Measurements from ENCODE around the gene EML3. TPM values are rescaled to one million over a fixed set of nuclear protein-coding genes. Genes with fewer than 3 reads are reported as not detected.
"Not testable (repeated sequence)": the region's sequence is repeated elsewhere in the genome, so short reads cannot be mapped to it uniquely, and the experiment has no call there.

EML3 gene
- total RNA-seq, 1 donor from 2014 or later = 4.0 TPM

GRCh38 chr11:62565100-62565802 is 47.3 kb downstream of the EML3 start:
- Mint-ChIP-seq H3K4me3 (no peak overlapping the region), H3K9me3 (no peaks in the 10 kb centered on the region), H3K27me3 (ENCODE audit: insufficient read depth, low read depth) (peaks cover 2% of the 10 kb centered on the region), H3K36me3 (peaks cover 41% of the 10 kb centered on the region), H3K27ac (no peak overlapping the region), H3K4me1 (peaks cover 6% of the 10 kb centered on the region)
- H3K9ac ChIP-seq = no peak overlapping the region
- peaks cover 80% of the 10 kb centered on the region for H3K79me2 ChIP-seq (ENCODE audit: low read depth)
- H3K27ac ChIP-seq = peak overlapping the region; percentile 20
- peaks cover 91% of the 10 kb centered on the region for H4K20me1 ChIP-seq (ENCODE audit: low read depth)
- TF ChIP-seq CTCF (IDR thresholded peaks at IDR 0.05) (no peak), EZH2phosphoT487 (IDR thresholded peaks at IDR 0.05) (no peak), EZH2 (IDR thresholded peaks at IDR 0.05) (no peak)
- no peaks in the 10 kb centered on the region for H3K9me3 ChIP-seq (ENCODE audit: low read depth)
- peaks cover 18% of the 10 kb centered on the region for H3K36me3 ChIP-seq
- H2AFZ ChIP-seq (replicated peaks) = no peak overlapping the region
- H3K4me1 ChIP-seq = peaks cover 12% of the 10 kb centered on the region
- no peak for DNase-seq (ENCODE audit: low spot score)
- no peaks in the 10 kb centered on the region for H3K27me3 ChIP-seq
- no peak overlapping the region for H3K4me2 ChIP-seq
- H3F3A ChIP-seq (ENCODE audit: low read depth) = peaks cover 79% of the 10 kb centered on the region
- no peak overlapping the region for H3K4me3 ChIP-seq

GRCh38 chr11:62561677-62562230 is 50.8 kb downstream of the EML3 start:
- peaks cover 18% of the 10 kb centered on the region for H3K4me1 Mint-ChIP-seq
- H3K27ac ChIP-seq = peak overlapping the region; percentile 71
- H3K36me3 ChIP-seq = peaks cover 25% of the 10 kb centered on the region
- H3K9ac ChIP-seq; H3K4me3 Mint-ChIP-seq; H3K9me3 Mint-ChIP-seq; H3K4me3 ChIP-seq; H3K27ac Mint-ChIP-seq; H3K27me3 ChIP-seq; H3K27me3 Mint-ChIP-seq (ENCODE audit: insufficient read depth, low read depth); H2AFZ ChIP-seq (replicated peaks); H3K9me3 ChIP-seq (ENCODE audit: low read depth): not testable (repeated sequence)
- peaks cover 44% of the 10 kb centered on the region for H3K36me3 Mint-ChIP-seq
- peaks cover 87% of the 10 kb centered on the region for H3F3A ChIP-seq (ENCODE audit: low read depth)
- peak overlapping the region; percentile 7 for H3K4me2 ChIP-seq
- H4K20me1 ChIP-seq (ENCODE audit: low read depth) = peaks cover 74% of the 10 kb centered on the region
- DNase-seq (ENCODE audit: low spot score) = peak; percentile 20
- H3K4me1 ChIP-seq = peaks cover 30% of the 10 kb centered on the region
- H3K79me2 ChIP-seq (ENCODE audit: low read depth) = peaks cover 64% of the 10 kb centered on the region

GRCh38 chr11:62560566-62561103 is 51.9 kb downstream of the EML3 start:
- peaks cover 15% of the 10 kb centered on the region for H3K36me3 ChIP-seq
- peaks cover 40% of the 10 kb centered on the region for H3K4me1 ChIP-seq
- no peaks in the 10 kb centered on the region for H3K9me3 ChIP-seq (ENCODE audit: low read depth)
- TF ChIP-seq EZH2phosphoT487 (IDR thresholded peaks at IDR 0.05) (no peak), CTCF (IDR thresholded peaks at IDR 0.05) (peak; percentile 78)
- H3K9me3 Mint-ChIP-seq = no peaks in the 10 kb centered on the region
- H2AFZ ChIP-seq (replicated peaks) = no peak overlapping the region
- H3K27ac Mint-ChIP-seq = no peak overlapping the region
- peaks cover 4% of the 10 kb centered on the region for H3K27me3 Mint-ChIP-seq (ENCODE audit: insufficient read depth, low read depth)
- H3K79me2 ChIP-seq (ENCODE audit: low read depth) = peaks cover 53% of the 10 kb centered on the region
- no peak overlapping the region for H3K9ac ChIP-seq
- no peak overlapping the region for H3K4me3 ChIP-seq
- H3K4me1 Mint-ChIP-seq = peaks cover 29% of the 10 kb centered on the region
- H3K27me3 ChIP-seq = no peaks in the 10 kb centered on the region
- H3K36me3 Mint-ChIP-seq = peaks cover 35% of the 10 kb centered on the region
- peaks cover 67% of the 10 kb centered on the region for H4K20me1 ChIP-seq (ENCODE audit: low read depth)
- H3K27ac ChIP-seq = peak overlapping the region; percentile 13
- DNase-seq (ENCODE audit: low spot score) = peak; percentile 91
- no peak overlapping the region for H3K4me2 ChIP-seq
- H3F3A ChIP-seq (ENCODE audit: low read depth) = peaks cover 87% of the 10 kb centered on the region
- H3K4me3 Mint-ChIP-seq = no peak overlapping the region

- H3K36me3 ChIP-seq; H3K4me2 ChIP-seq; H3K27me3 Mint-ChIP-seq (ENCODE audit: insufficient read depth, low read depth); H2AFZ ChIP-seq (replicated peaks); DNase-seq (ENCODE audit: low spot score); H3K9me3 Mint-ChIP-seq; H3K4me3 ChIP-seq; H3K9ac ChIP-seq; H3K27me3 ChIP-seq; H3K9me3 ChIP-seq (ENCODE audit: low read depth): not testable (repeated sequence)
- peaks cover 32% of the 10 kb centered on the region for H3K36me3 Mint-ChIP-seq
- peak overlapping the region; percentile 72 for H3K27ac Mint-ChIP-seq
- peak overlapping the region; percentile 70 for H3K27ac ChIP-seq
- peaks cover 43% of the 10 kb centered on the region for H3K79me2 ChIP-seq (ENCODE audit: low read depth)
- H3K4me1 ChIP-seq = peaks cover 46% of the 10 kb centered on the region
- H4K20me1 ChIP-seq (ENCODE audit: low read depth) = peaks cover 58% of the 10 kb centered on the region
- H3F3A ChIP-seq (ENCODE audit: low read depth) = peaks cover 86% of the 10 kb centered on the region
- H3K4me3 Mint-ChIP-seq = peak overlapping the region; percentile 1
- H3K4me1 Mint-ChIP-seq = peaks cover 37% of the 10 kb centered on the region
Measured at GRCh38 chr11:62559626-62560025, 52.9 kb downstream of the EML3 start.
